Peyer's patch (tissue), 4 donors: ENCODE measurements around the gene RPL5. TPM values are rescaled to one million over a fixed set of nuclear protein-coding genes. Genes with fewer than 3 reads are reported as not detected.
"Not testable (repeated sequence)": the region's sequence is repeated elsewhere in the genome, so short reads cannot be mapped to it uniquely, and the experiment has no call there.

ENCODE experiments used
- DNase-seq, 3 donors: peaks; one replicate each; pipeline ENCODE4 v3.0.0-alpha.2; 2017 to 2019
- H3K27ac ChIP-seq, 4 donors: fragments of 200-600 bp; sonication (generic); one replicate each; pipeline ENCODE4 v1.5.1; 2016 to 2019
- H3K27me3 ChIP-seq, 2 donors: fragments of 200-600 bp; sonication (generic); one replicate each; pipeline ENCODE4 v1.5.1; 2019
- H3K36me3 ChIP-seq, 3 donors: fragments of 200-600 bp; sonication (generic); one replicate each; pipeline ENCODE4 v1.5.1; 2016 to 2019
- H3K4me1 ChIP-seq, 4 donors: fragments of 200-600 bp; sonication (generic); one replicate each; pipeline ENCODE4 v1.5.1; 2016 to 2019
- H3K4me3 ChIP-seq, 4 donors: fragments of 200-600 bp; sonication (generic); 1 replicate in 3 of 4; 2 replicates in 1 of 4; pipeline ENCODE4 v1.5.1; 2016 to 2019; ENCODE audit warnings: mild to moderate bottlenecking in 1 of 4
- H3K9me3 ChIP-seq, 4 donors: fragments of 200-600 bp; sonication (generic); one replicate each; pipeline ENCODE4 v1.5.1; 2016 to 2019; ENCODE audit warnings: mild to moderate bottlenecking in 1 of 4
- CTCF ChIP-seq, 6 experiments: fragments of 450-650 bp in 4 of 6; fragments of 200-600 bp in 2 of 6; sonication (generic) in 1 of 6; IDR thresholded peaks; one replicate each; pipeline ENCODE4 v1.5.1; 2017 to 2019; ENCODE audit warnings: antibody characterized with exemption in 6 of 6, mild to moderate bottlenecking in 3 of 6, moderate library complexity in 1 of 6
- POLR2A ChIP-seq, 2 donors: fragments of 450-650 bp; IDR thresholded peaks; one replicate each; pipeline ENCODE4 v1.5.1; 2017; ENCODE audit warnings: antibody characterized with exemption in 2 of 2, mild to moderate bottlenecking in 2 of 2, moderate library complexity in 2 of 2
- total RNA-seq, 4 donors: library from RNA; depleted of rRNA; stranded (reverse); fragments of >200 nt; gene quantifications; one replicate each; pipeline ENCODE4 v1.1.0, GENCODE V29; 2016

The RPL5 gene
- total RNA-seq: 1,000 to 10,000 TPM in 1 of 4 donors, 100 to 1,000 TPM in 3; 530 to 1,560 (median 801) TPM

GRCh38 chr1:92831762-92832536 lies at the start of gene RPL5:
Gene RPL5, plus strand, starts transcription at chr1:92832040. Its CDS starts 75 bp downstream, at chr1:92832115.
- H3K36me3 ChIP-seq: peaks cover 0 to 32% (median 0%) of the 10 kb centered on the region in 3 donors
- H3K9me3 ChIP-seq: no peaks in the 10 kb centered on the region
- DNase-seq: peak; percentile 92 to 99 (median 99)
- peak within 1 kb of the TSS; percentile 61 to 85 (median 78) for H3K4me3 ChIP-seq
- H3K4me1 ChIP-seq: peaks cover 0 to 29% (median 18%) of the 10 kb centered on the region in 4 donors
- H3K27me3 ChIP-seq: no peaks in the 10 kb centered on the region
- peak within 1 kb of the TSS; percentile 81 to 92 (median 90) for H3K27ac ChIP-seq
- TF ChIP-seq POLR2A (IDR thresholded peaks at IDR 0.05) (peak; percentile 85 to 88), CTCF (IDR thresholded peaks at IDR 0.05) (peak; percentile 93 to 98 (median 94))

GRCh38 chr1:92783550-92783949 lies 48.3 kb upstream of the RPL5 start:
- peaks cover 0 to 15% (median 2%) of the 10 kb centered on the region in 4 donors for H3K4me1 ChIP-seq
- H3K27me3 ChIP-seq, H3K36me3 ChIP-seq, H3K9me3 ChIP-seq, DNase-seq: not testable (repeated sequence)
- peak in 4 of 6 experiments; percentile 9 to 20 (median 12) for TF ChIP-seq CTCF (IDR thresholded peaks at IDR 0.05)
- H3K4me3 ChIP-seq: peak overlapping the region in 3 of 4 donors; percentile 61 to 87 (median 87)
- peak overlapping the region in 2 of 4 donors; percentile 93 to 95 for H3K27ac ChIP-seq

GRCh38 chr1:92784021-92784638 lies 47.7 kb upstream of the RPL5 start:
- no peaks in the 10 kb centered on the region for H3K27me3 ChIP-seq
- peak overlapping the region; percentile 87 to 98 (median 94) for H3K27ac ChIP-seq
- H3K36me3 ChIP-seq: no peaks in the 10 kb centered on the region
- peaks cover 0 to 15% (median 2%) of the 10 kb centered on the region in 4 donors for H3K4me1 ChIP-seq
- H3K9me3 ChIP-seq: no peaks in the 10 kb centered on the region
- peak in 2 of 3 donors; percentile 23 to 54 for DNase-seq
- TF ChIP-seq CTCF (IDR thresholded peaks at IDR 0.05): no peak
- TF ChIP-seq POLR2A (IDR thresholded peaks at IDR 0.05): no peak
- peak overlapping the region; percentile 61 to 87 (median 82) for H3K4me3 ChIP-seq

- DNase-seq: peak; percentile 87 to 97 (median 94)
- Histone ChIP-seq H3K27ac (peak within 1 kb of the TSS; percentile 87 to 98 (median 94)), H3K36me3 (no peaks in the 10 kb centered on the region), H3K4me3 (peak within 1 kb of the TSS; percentile 61 to 87 (median 82)), H3K4me1 (peaks cover 0 to 15% (median 2%) of the 10 kb centered on the region in 4 donors), H3K9me3 (no peaks in the 10 kb centered on the region), H3K27me3 (no peaks in the 10 kb centered on the region)
- TF ChIP-seq POLR2A (IDR thresholded peaks at IDR 0.05) (peak; percentile 84 to 85), CTCF (IDR thresholded peaks at IDR 0.05) (peak in 2 of 6 experiments; percentile 40 to 49)
Observed at GRCh38 chr1:92784639-92785500, 47.0 kb upstream of the RPL5 start, which contains the start of gene EVI5. Gene EVI5, minus strand, starts transcription at chr1:92785108. Its CDS starts 48,562 bp downstream, at chr1:92736546.
